RWPE2 (cell line): ENCODE data around the gene ACADVL.
A peak's percentile ranks its signal among the peaks of the same experiment; 100 is the strongest.

ENCODE experiments used
- ATAC-seq: fragments of 200-7000 bp; cut with Tn5 transposase; 3 replicates; pipeline ENCODE4 v1.9.1; 2021; ENCODE audit warnings: low read depth
- DNase-seq: peaks from one replicate; pipeline ENCODE4 v3.0.0-alpha.2; 2020; ENCODE audit warnings: low spot score
- H3K27ac ChIP-seq: fragments of 450-650 bp; 2 replicates; pipeline ENCODE4 v1.5.1; 2017; ENCODE audit warnings: mild to moderate bottlenecking; ENCODE audit not compliant: poor library complexity, severe bottlenecking
- H3K27me3 ChIP-seq: fragments of 250-450 bp; sonication (Bioruptor Pico); 2 replicates; pipeline ENCODE4 v1.5.1; 2021; ENCODE audit warnings: mild to moderate bottlenecking, moderate library complexity; ENCODE audit not compliant: insufficient read depth, poor library complexity, severe bottlenecking
- H3K36me3 ChIP-seq: fragments of 250-450 bp; sonication (Bioruptor Pico); 2 replicates; pipeline ENCODE4 v1.5.1; 2020; ENCODE audit warnings: low read depth, mild to moderate bottlenecking, moderate library complexity
- H3K4me1 ChIP-seq: fragments of 250-450 bp; sonication (Bioruptor Pico); 2 replicates; pipeline ENCODE4 v1.5.1; 2021; ENCODE audit warnings: mild to moderate bottlenecking, moderate library complexity; ENCODE audit not compliant: insufficient read depth, poor library complexity, severe bottlenecking
- H3K4me3 ChIP-seq: fragments of 250-450 bp; sonication (Bioruptor Pico); 2 replicates; pipeline ENCODE4 v1.5.1; 2021; ENCODE audit warnings: mild to moderate bottlenecking, moderate library complexity; ENCODE audit not compliant: severe bottlenecking
- H3K9me3 ChIP-seq: fragments of 250-450 bp; sonication (Bioruptor Pico); 2 replicates; pipeline ENCODE4 v1.5.1; 2021; ENCODE audit warnings: mild to moderate bottlenecking, moderate library complexity; ENCODE audit not compliant: severe bottlenecking
- CTCF ChIP-seq: fragments of 450-650 bp; IDR thresholded peaks from one replicate; pipeline ENCODE4 v1.5.1; 2017; ENCODE audit warnings: mild to moderate bottlenecking, moderate library complexity; ENCODE audit not compliant: poor library complexity, severe bottlenecking

Gene ACADVL

DNA sequence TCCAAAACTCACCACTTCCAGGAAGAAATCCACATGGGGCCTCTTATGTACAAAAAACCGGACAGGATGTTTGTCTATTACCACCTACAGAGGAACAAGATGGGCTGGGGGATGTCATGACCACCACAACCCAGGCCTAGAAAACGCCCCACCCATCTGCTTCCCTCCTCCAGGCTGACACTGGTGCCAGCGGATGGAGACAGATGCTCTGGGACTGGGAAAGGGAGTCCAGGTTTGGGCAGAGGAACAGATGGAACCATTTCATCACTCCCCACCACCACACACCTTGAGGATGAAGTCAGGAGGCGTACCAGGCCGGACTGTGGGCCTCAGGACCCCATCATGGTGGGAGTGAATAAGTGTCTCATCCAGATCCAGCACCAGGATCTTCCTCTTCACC is 27.0 kb downstream of the ACADVL start:
- no peak overlapping the region for H3K27ac ChIP-seq

GRCh38 chr17:7248796-7249195 is 29.1 kb downstream of the ACADVL start:
- no peaks in the 10 kb centered on the region for H3K4me1 ChIP-seq
- H3K4me3 ChIP-seq = no peak overlapping the region
- no peaks in the 10 kb centered on the region for H3K9me3 ChIP-seq
- no peak overlapping the region for H3K27ac ChIP-seq
- ATAC-seq = no peak
- TF ChIP-seq CTCF = no peak
- DNase-seq = no peak
- no peaks in the 10 kb centered on the region for H3K27me3 ChIP-seq
- peaks cover 36% of the 10 kb centered on the region for H3K36me3 ChIP-seq

More for the DNA sequence above, 27.0 kb downstream of the ACADVL start:
- TF ChIP-seq CTCF = no peak
- DNase-seq (no peak), ATAC-seq (no peak)
- Histone ChIP-seq H3K4me3 (no peak overlapping the region), H3K4me1 (no peaks in the 10 kb centered on the region), H3K9me3 (no peaks in the 10 kb centered on the region), H3K36me3 (peaks cover 30% of the 10 kb centered on the region), H3K27me3 (no peaks in the 10 kb centered on the region)

GRCh38 chr17:7249214-7249613 is 29.5 kb downstream of the ACADVL start:
- H3K27me3 ChIP-seq = no peaks in the 10 kb centered on the region
- no peak overlapping the region for H3K27ac ChIP-seq
- H3K4me1 ChIP-seq = no peaks in the 10 kb centered on the region
- H3K36me3 ChIP-seq = peaks cover 37% of the 10 kb centered on the region
- TF ChIP-seq CTCF = no peak
- no peak overlapping the region for H3K4me3 ChIP-seq
- no peak for ATAC-seq
- H3K9me3 ChIP-seq = no peaks in the 10 kb centered on the region
- no peak for DNase-seq

DNA sequence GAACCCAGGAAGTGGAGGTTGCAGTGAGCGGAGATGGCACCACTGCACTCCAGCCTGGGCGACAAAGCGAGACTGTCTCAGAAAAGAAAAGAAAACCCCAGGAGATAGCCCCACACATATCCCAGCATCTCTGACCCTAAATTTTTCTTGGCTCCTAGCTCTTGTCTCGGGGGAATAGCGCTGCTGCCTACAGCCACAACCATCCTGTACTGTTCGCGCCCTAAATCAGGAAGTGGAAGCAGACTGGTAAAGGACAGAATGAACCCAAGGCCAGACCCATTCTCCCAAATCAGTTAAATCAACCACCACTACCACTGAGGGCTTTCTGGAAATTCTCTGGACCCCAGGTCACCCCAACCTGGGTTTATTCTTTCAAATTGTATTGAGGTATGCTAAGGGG is 30.1 kb downstream of the ACADVL start:
- no peak for ATAC-seq
- H3K4me1 ChIP-seq = no peaks in the 10 kb centered on the region
- no peaks in the 10 kb centered on the region for H3K27me3 ChIP-seq
- no peaks in the 10 kb centered on the region for H3K9me3 ChIP-seq
- no peak for TF ChIP-seq CTCF
- no peak for DNase-seq
- H3K27ac ChIP-seq = no peak overlapping the region
- H3K36me3 ChIP-seq = peaks cover 35% of the 10 kb centered on the region
- H3K4me3 ChIP-seq = no peak overlapping the region

- H3K4me1 ChIP-seq = no peaks in the 10 kb centered on the region
- H3K9me3 ChIP-seq = no peaks in the 10 kb centered on the region
- no peaks in the 10 kb centered on the region for H3K27me3 ChIP-seq
- H3K4me3 ChIP-seq = peak overlapping the region; percentile 62
- no peak for DNase-seq
- no peak for TF ChIP-seq CTCF
- peak; percentile 3; the same call in 2 of the 3 replicates for ATAC-seq
- H3K27ac ChIP-seq = peak overlapping the region; percentile 70
- peaks cover 34% of the 10 kb centered on the region for H3K36me3 ChIP-seq
These were observed 31.2 kb downstream of the ACADVL start for GRCh38 chr17:7250695-7251627.
